Kidney tubule cell (primary cell): ENCODE results near the gene ANAPC1.
"Not testable (repeated sequence)": the region's sequence is repeated elsewhere in the genome, so short reads cannot be mapped to it uniquely, and the experiment has no call there.

Experiments
- DNase-seq: peaks from one replicate; pipeline ENCODE4 v3.0.0-alpha.2; 2018; ENCODE audit warnings: low spot score

Gene ANAPC1, protein sequence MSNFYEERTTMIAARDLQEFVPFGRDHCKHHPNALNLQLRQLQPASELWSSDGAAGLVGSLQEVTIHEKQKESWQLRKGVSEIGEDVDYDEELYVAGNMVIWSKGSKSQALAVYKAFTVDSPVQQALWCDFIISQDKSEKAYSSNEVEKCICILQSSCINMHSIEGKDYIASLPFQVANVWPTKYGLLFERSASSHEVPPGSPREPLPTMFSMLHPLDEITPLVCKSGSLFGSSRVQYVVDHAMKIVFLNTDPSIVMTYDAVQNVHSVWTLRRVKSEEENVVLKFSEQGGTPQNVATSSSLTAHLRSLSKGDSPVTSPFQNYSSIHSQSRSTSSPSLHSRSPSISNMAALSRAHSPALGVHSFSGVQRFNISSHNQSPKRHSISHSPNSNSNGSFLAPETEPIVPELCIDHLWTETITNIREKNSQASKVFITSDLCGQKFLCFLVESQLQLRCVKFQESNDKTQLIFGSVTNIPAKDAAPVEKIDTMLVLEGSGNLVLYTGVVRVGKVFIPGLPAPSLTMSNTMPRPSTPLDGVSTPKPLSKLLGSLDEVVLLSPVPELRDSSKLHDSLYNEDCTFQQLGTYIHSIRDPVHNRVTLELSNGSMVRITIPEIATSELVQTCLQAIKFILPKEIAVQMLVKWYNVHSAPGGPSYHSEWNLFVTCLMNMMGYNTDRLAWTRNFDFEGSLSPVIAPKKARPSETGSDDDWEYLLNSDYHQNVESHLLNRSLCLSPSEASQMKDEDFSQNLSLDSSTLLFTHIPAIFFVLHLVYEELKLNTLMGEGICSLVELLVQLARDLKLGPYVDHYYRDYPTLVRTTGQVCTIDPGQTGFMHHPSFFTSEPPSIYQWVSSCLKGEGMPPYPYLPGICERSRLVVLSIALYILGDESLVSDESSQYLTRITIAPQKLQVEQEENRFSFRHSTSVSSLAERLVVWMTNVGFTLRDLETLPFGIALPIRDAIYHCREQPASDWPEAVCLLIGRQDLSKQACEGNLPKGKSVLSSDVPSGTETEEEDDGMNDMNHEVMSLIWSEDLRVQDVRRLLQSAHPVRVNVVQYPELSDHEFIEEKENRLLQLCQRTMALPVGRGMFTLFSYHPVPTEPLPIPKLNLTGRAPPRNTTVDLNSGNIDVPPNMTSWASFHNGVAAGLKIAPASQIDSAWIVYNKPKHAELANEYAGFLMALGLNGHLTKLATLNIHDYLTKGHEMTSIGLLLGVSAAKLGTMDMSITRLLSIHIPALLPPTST (N-terminal part only)

DNA sequence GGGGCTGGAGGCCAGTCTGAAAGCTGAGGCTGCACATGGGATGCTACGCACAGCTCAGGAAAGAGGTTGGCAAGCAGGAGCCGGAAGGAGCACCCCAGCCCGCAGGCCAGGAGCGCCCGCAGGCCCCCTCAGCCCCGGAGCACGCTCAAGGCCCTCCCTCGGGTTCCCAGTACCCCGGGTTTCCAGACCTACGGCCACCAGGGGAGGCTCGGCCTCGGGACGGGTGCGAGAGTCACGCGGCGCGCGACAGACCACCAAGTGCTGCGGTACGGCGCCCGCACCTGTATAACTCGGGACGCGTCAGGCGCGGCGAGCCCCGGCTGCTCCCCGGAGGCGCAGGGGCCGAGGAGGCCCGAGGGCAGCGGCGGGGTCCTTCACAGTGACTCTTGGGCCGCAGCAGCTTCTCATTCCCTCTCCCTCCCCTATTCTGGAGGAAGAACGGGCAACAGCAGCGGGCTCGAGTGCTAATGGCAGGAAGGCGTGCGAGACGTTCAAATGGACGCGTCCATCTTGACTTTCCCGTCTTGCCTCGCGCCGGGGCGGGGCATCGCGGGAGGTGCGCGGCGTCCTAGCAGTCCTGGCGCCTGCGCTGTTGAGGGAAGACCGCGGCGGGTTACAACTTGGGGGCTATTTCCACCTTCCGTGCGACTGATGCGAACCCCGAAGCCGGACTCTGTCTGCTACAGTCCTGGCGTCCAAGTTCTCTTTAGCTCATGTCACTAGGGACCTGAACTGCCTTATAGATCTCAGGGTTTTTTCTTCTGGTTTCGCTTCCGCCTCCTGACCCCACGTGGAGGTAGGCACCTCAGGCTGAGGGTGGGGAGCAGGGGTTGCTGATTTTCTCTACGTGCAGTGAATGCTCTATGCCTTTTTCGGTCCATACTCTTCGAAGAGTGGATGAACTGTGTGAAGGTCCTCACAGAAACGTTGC, at the start of gene ANAPC1:
Gene ANAPC1, minus strand, starts transcription at position 533 of the 931 bp plus-strand sequence. CDS start 3,368 bp downstream, outside the sequence.
- peak; percentile 89 for DNase-seq

DNA sequence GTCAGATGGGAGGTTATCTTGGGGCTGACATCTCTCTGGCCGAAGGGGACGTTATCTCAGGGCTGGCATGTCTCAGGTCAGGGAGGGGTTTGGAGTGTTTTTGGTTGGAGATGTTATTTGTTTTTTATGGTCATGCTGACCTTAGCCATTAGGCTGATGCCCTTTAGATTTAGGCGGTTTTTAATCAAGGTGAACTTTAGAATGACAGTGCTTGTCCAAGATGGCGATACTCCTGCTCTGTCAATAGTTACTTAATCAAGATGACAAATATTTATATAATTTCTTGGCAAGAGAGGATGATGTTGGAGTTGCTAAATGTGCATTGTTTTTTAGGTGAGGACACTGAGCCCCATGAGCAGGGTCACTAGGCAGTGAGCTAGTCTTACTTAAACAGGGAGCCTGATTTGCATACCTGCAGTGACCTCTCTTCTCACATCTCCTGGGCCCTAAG, 48.9 kb upstream of the ANAPC1 start:
- DNase-seq = no peak

DNA sequence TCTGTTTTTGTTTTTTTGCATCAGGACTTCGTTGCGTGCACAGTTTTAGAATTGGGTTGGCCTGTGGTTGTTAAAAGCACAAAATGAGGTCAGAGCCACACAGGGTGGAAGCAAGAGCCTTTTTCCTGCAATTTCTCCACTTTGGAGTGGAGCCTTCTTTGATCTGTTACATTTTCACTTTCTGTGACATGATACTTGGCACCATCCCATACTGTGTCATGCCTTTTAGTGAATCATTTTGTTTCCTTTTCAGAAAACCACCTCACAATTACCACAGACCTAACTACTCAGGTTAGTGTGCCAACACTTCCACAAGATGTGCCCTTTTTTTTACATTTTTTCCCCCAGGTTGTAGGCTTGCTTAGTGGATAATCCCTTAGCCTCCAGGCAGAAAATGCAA, 46.9 kb upstream of the ANAPC1 start:
- DNase-seq = peak; percentile 85

DNA sequence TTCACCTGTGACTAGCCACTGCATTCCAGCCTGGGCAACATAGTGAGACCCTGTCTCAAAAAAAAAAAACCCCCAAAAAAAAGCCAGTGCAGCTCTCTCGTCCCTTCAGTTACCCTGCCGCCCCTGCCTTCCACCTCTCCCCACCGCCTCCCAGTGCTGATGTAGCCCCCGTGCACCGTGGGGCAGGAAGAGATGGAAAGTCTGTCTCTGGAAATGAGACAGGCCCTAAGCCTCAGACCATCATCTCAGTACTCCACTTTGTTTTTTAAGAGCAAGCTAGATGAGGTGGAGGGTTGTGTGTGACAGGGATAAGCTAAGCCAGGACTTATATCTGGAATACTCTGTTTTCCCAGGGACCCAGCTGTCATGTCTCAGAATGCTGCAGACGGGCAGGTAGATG, 46.4 kb upstream of the ANAPC1 start:
- DNase-seq = no peak

DNA sequence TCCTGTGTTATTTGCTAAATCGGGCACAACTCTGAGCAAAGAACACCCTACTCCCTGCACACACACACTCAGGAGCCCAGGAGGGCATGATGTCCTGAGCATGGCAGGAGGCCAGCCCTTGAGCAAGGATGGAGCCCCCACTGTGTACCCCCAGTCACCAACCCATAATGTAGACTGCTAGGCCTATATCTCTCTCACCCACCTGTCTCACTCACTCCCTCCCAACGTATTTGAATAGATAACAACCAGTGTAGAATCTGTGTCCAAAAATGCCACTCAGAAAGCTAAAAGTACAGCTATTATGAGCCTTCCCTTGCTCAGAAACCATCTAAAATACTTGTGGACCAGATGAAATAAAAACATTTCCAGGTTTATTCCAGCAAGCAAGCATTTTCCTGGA, 43.7 kb upstream of the ANAPC1 start:
- DNase-seq = no peak

DNA sequence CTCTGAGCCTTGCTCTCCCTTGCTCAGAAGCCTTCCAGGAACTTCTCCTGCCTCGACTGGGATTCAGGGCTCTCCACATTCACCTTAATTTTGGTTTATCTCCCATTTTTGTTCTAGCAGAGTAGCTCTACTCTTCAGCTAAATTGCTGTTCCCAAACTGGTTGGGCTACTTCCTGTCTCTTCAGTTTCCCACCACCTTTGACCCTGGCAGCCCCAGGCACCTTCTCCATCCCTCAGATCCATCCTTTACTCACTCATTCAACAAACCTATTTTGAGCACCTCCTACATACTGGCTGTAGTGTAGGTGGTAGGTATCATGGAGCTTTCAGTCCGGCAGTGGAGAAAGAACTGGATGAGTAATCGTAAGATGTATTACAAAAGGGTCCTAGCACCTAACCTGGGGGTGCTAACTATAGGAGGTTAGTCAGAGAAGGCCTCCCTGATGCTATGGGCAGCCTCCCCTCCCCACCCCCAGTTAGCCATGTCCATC, 40.7 kb upstream of the ANAPC1 start:
- DNase-seq = no peak

DNA sequence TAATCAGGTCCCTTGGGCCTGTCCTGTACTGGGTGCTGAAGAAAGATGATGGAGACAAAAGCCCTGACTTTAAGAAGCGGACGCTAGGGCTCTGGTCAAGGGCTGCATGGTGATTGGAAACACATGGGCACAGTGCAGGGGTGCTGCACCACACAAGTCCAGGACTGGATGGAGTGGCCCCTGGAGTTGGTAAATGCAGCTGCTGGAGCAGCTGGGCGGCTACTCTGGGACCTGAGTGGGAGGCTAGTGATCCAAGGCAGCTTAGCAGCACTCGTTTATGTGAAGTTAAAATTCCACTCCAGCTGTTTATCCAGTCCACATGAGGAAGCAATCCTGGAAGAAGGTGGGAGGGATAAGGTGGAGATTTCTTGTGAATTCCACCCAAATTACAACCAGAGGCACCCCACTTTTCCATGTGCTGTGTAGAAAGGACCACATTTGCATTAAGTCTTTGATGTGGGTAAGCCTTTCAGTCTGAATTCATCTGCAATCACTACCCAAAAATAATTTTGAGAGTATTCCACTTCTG, 39.3 kb upstream of the ANAPC1 start:
- no peak for DNase-seq

DNA sequence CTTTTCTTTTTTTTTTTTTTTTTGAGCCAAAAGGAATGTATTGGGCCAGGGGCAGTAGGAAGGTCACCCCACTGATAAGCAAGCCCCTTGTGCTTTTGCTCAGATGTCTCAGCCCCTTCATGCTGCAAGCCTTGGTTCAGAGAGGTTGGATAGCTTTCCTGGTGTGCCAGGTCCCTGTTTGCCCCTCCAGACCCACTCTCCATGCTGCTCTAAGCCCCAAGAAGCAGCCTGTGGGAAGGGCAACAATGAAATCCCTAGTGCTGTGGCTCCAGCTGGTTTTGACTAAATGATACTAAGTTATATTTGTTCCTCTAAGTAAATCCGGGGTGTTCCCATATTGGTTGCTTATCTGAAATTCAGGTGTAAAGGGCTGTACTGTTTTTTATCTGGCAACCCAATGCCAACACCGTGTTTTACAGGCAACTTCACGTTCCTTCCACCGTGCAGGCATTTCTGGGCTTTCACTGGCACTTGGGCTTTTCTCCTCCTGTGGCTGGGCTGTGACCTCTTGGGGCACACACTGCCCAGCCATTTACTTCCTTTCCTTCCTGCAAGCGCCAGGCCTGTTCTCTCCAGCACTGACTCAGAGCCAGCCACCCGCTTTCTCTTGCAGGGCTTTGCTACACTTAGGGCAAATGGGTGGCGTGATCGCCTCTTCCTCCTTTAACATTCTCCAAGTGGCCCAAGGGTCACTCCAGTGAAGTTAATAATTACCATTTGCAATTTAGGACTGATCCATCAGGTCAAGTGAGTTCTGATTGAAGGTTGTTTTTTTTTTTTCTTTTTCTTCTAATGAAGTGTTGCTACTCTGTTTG, 36.0 kb upstream of the ANAPC1 start:
- DNase-seq = peak; percentile 93

DNA sequence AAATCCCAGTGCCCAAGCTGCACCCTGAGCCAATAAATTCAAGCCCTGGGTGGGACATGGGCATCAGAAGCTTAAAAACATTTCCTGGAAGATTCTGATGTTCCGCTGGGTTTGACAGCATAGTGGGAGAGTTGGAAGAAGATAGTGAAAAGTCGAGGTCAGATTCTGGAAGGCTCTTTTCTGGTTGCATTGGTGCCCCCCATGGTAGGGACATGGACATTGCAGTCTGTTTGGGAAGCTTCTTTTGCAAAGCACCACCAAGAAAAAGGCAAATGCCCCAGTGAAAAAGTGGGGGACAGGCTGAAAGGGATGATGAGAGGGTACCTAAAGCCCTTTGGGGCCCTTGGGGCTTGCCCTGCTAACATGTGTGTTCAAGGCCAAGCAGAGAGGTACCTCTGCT, 35.4 kb upstream of the ANAPC1 start:
- no peak for DNase-seq

DNA sequence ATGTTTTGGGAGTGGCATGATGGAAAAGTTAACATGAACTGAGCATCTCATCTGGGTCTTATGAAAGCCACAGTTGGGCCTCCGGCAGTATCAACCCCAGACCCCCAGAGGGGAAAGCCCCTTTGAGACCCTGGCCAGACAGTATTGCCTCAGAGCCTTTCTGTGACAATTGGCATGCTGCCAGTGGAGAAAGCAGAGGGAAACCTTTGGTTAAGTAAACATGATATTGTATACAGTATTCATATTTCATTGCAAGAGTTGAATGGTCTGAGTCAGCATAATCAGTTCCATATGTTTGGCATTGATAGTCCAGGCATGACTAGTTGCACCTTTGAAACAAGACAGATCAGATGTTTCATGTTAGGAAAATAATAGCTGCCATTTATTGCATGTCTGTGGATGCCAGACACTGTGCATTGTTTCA, 34.4 kb upstream of the ANAPC1 start:
- DNase-seq = no peak

DNA sequence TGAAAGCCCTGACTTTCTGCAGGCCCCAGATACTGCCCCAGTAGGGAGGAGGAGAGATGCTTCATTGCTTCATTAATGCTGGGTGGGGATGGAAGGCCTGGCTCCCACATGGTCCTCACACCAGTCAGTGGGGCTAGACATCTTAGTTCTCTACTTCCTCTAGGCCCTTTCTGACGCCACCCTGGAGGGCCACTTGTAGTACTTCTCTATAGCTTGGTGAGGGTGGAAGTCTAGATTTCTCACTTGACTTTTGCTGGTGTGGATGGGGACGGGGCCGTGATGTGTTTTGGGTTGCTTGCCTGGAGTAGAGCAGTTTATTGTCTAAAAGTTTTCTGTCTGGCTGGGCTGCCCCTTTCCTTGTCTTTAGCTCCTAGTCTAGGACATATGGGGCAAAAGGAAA, 33.1 kb upstream of the ANAPC1 start:
- DNase-seq = no peak

DNA sequence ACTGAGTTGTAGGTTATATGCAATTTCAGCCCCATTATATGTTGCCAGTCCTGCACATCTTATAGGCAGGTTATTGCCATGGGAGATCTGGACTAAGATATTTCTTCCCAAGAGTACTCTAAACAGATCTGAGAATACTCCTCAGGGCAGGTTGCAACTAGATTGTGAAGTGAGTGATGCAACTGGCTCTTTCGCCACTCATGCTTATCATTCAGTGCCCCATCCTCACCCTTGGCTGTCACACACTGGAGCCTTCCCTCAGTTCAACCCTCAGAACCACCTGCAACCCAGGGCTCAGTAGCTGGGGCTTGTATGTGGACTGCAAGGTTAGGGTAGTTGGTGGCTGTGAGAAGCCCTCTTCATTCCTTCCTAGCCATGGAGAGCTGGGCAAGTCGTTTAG, 28.6 kb upstream of the ANAPC1 start:
- DNase-seq = no peak

DNA sequence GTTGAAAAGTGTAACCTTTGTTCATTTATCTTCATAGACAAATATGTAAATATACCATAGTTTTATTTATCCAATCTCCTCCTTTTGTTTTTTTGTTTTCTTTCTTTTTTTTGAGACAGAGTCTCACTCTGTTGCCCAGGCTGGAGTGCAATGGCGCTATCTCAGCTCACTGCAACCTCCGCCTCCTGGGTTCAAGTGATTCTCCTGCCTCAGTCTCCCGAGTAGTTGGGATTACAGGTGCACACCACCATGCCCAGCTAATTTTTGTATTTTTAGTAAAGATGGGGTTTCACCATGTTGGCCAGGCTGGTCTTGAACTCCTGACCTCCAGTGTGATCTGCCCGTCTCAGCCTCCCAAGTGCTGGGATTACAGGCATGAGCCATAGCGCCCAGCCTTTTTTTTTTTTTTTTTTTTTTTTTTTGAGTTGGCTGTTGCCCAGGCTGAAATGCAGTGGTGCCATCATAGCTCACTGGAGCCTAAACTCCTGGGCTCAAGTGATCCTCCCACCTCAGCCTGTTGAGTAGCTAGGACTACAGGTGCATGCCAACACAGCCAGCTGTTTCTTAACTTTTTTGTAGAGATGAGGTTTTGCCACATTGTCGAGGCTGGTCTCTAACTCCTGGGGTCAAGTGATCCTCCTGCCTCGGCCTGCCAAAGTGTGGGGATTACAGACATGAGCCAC, 27.4 kb upstream of the ANAPC1 start:
- not testable (repeated sequence) for DNase-seq

DNA sequence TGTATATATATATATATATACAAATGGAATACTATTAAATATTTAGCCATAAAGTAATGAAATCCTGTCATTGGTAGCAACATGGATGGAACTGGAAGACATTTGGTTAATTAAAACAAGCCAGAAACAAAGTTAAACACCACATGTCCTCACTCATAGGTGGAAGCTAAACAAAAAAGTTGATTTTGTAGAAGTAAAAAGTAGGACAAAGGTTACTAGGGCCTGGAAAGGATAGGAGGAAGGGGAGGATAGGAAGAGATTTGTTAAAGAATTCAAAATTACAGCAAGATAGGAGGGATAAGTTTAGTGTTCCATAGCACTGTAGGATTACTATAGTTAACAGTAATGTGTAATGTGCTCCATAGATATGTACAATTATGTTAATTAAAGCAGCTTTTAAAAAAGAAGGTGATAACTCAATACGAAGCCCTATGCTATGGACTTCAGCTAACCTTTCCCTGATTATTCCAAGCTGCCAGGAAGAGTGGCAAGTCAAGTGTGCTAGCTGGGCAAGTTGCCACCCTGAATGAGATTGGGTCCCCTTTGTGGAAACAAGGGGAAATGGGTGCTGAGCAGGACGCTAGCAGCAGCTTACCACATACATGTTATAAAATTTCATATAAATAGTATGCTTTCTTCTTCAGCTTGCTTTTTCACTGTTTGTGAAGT, 26.8 kb upstream of the ANAPC1 start:
- no peak for DNase-seq

DNA sequence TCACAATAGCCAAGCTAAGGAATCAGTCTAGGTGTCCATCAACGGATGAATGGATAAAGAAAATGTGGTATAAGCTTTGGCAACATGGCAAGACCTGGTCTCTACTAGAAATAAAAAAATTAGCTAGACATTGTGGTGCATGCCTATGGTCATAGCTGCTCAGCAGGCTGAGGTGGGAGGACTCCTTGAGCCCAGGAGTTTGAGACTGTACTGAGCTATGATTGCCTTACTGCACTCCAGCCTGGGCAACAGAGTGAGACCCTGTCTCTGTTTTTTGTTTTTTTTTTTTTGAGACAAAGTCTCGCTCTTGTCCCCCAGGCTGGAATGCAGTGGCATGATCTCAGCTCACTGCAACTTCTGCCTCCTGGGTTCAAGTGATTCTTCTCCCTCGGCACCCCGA, 26.0 kb upstream of the ANAPC1 start:
- DNase-seq = not testable (repeated sequence)

DNA sequence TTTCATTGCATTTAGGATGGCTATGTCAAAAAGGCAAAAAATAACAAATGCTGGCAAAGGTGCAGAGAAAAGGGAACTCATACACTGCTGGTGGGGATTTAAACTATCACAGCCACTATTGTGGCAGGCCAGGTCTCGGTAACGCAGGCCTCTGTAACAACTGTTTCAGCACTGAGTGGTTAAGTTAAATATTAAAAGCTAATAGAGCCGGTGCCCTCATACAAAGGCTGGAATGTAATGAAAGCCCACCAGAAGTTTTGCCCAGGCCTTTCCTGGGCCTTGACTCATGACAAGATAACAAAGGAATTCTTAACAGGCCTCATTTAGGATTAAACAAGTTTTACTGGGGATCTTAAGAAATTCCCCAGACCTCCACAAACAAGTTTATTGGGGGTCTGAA, 25.1 kb upstream of the ANAPC1 start:
- peak; percentile 85 for DNase-seq

DNA sequence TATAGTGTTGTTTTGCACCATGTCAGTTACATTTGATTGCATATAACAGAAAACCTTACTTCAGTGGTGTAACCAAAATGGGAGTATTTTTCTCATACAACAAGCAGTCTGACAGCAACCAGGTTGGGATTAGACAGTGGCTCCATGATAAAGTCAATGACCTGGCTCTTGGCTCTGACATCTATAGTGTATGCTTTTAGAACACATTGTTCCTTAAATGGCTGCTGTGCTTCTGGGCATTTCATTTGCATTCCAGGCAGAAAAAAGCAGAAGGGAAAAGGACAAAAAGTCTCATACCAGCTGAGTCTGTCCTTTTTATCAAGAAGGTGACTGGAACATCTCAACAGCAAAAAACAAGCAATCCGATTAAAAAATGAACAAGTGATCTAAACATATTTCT, 24.6 kb upstream of the ANAPC1 start:
- DNase-seq = no peak

DNA sequence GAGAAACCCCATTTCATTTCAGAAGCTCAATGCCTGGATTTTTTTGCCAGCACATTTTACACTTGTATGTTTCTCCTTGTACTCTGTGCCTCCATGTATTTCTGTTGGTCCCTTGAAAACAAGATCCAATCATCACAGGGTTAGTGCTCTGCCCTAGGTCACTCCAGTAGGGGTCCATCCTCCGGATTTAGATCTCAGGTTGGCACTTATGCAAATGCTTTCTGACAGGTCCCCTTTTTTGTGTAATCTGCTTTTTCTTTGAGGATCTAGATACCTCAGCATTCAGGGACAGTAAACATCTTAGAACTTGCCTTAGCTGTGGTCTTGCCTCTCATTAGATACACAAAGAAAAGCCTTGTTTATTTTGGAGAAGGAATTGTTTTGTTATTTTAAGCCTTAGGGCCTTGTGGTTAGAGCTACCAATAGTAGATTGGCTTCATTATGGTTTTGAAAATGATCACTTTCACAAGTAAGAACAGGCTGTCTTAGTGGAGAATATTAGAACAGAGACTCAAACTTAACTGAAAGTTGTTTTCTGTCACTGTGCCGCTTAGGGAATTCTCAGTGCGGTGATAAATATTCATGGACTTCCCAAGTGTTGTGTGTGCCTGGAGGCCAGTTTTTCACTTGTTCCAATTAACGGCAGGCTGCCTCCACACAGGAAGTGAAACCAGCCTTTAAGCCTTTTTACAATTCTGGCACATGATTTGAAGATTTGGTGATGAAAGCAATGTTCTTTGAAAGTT, 22.2 kb upstream of the ANAPC1 start:
- DNase-seq = peak; percentile 53
